GM18498 (cell line): Measurements from ENCODE around the gene LSP1.

Experiments
- ATAC-seq: cut with Tn5 transposase; IDR thresholded peaks from one replicate; pipeline ENCODE4 v1.9.1; 2021; ENCODE audit warnings: mild to moderate bottlenecking, moderate library complexity; ENCODE audit not compliant: unreplicated experiment

LSP1 gene

GRCh38 chr11:1913271-1914060, 60.6 kb downstream of the LSP1 start:
- no peak for ATAC-seq

- no peak for ATAC-seq
These were observed 62.9 kb downstream of the LSP1 start for GRCh38 chr11:1915795-1916131.

GRCh38 chr11:1916132-1916985, 63.5 kb downstream of the LSP1 start:
- no peak for ATAC-seq

- no peak for ATAC-seq
These were observed 64.2 kb downstream of the LSP1 start for GRCh38 chr11:1916986-1917522.

- no peak for ATAC-seq
These were observed 64.9 kb downstream of the LSP1 start for GRCh38 chr11:1917523-1918435.

GRCh38 chr11:1918436-1919315, 65.8 kb downstream of the LSP1 start:
- ATAC-seq = no peak

- no peak for ATAC-seq
These were observed 66.7 kb downstream of the LSP1 start, which contains the start of gene TNNT3 for GRCh38 chr11:1919391-1920127. TSS of gene TNNT3 (plus strand) at chr11:1919703. CDS start at chr11:1922875, 3,172 bp downstream.

GRCh38 chr11:1920128-1920908, 67.4 kb downstream of the LSP1 start:
- no peak for ATAC-seq

GRCh38 chr11:1920909-1921573, 68.2 kb downstream of the LSP1 start:
- no peak for ATAC-seq

- ATAC-seq = no peak
These were observed 68.8 kb downstream of the LSP1 start for GRCh38 chr11:1921574-1922141.

GRCh38 chr11:1922481-1923081, 69.7 kb downstream of the LSP1 start:
- no peak for ATAC-seq

GRCh38 chr11:1923201-1923956, 70.5 kb downstream of the LSP1 start:
- ATAC-seq = no peak

- no peak for ATAC-seq
These were observed 71.3 kb downstream of the LSP1 start for GRCh38 chr11:1924181-1924580.

- no peak for ATAC-seq
These were observed 71.9 kb downstream of the LSP1 start for GRCh38 chr11:1924646-1925372.

- ATAC-seq = no peak
These were observed 72.7 kb downstream of the LSP1 start for GRCh38 chr11:1925373-1926155.
